ENCODE measurements around the gene PPP2R5A. TPM values are rescaled to one million over a fixed set of nuclear protein-coding genes. Genes with fewer than 3 reads are reported as not detected.

PPP2R5A gene
- total RNA-seq, result 17.3 and 23.5 TPM in 2 replicates

GRCh38 chr1:212284744-212285684, at the start of gene PPP2R5A:
Gene PPP2R5A, plus strand, starts transcription at chr1:212285410. Its CDS starts 701 bp downstream, at chr1:212286111.

Other genes starting within 250 kb of the PPP2R5A start
- 7.5 and 7.7 TPM in 2 replicates for gene INTS7, start 249.9 kb upstream of the PPP2R5A start, total RNA-seq
- gene DTL, start 249.7 kb upstream of the PPP2R5A start, total RNA-seq, result 0.92 and 1.4 TPM in 2 replicates
- gene PACC1, start 129.5 kb downstream of the PPP2R5A start, total RNA-seq, result 6.9 and 7.1 TPM in 2 replicates
- gene NENF, start 147.5 kb downstream of the PPP2R5A start, total RNA-seq, result 48.4 and 52.0 TPM in 2 replicates

Measured in smooth muscle cell of bladder (primary cell).